Measurements from ENCODE around the gene ACTN3.
"Not testable (repeated sequence)": the region's sequence is repeated elsewhere in the genome, so short reads cannot be mapped to it uniquely, and the experiment has no call there.

ACTN3 gene

GRCh38 chr11:66593303-66593635, 46.6 kb downstream of the ACTN3 start:
- in situ Hi-C loops (cut with MboI; ENCODE audit: low sequenced_read_pairs): no loop called here

GRCh38 chr11:66593650-66594049, 46.9 kb downstream of the ACTN3 start:
- in situ Hi-C loops (cut with MboI; ENCODE audit: low sequenced_read_pairs): no loop called here

GRCh38 chr11:66595245-66595904, 48.7 kb downstream of the ACTN3 start:
- in situ Hi-C loops (cut with MboI; ENCODE audit: low sequenced_read_pairs): no loop called here

- in situ Hi-C loops (cut with MboI; ENCODE audit: low sequenced_read_pairs): no loop called here
These were observed 52.3 kb downstream of the ACTN3 start for GRCh38 chr11:66598993-66599392.

- in situ Hi-C loops (cut with MboI; ENCODE audit: low sequenced_read_pairs): no loop called here
These were observed 53.5 kb downstream of the ACTN3 start for GRCh38 chr11:66600219-66600618.

GRCh38 chr11:66600631-66601233, 54.0 kb downstream of the ACTN3 start:
- in situ Hi-C loops (cut with MboI; ENCODE audit: low sequenced_read_pairs): no loop called here

GRCh38 chr11:66603072-66603471, 56.4 kb downstream of the ACTN3 start:
- in situ Hi-C loops (cut with MboI; ENCODE audit: low sequenced_read_pairs): no loop called here

GRCh38 chr11:66604155-66604554, 57.5 kb downstream of the ACTN3 start:
- in situ Hi-C loops (cut with MboI; ENCODE audit: low sequenced_read_pairs): no loop called here

- in situ Hi-C loops (cut with MboI; ENCODE audit: low sequenced_read_pairs): not testable (repeated sequence)
These were observed 59.9 kb downstream of the ACTN3 start for GRCh38 chr11:66606608-66607007.

GRCh38 chr11:66607126-66607834, 60.6 kb downstream of the ACTN3 start:
- in situ Hi-C loops (cut with MboI; ENCODE audit: low sequenced_read_pairs): no loop called here

- in situ Hi-C loops (cut with MboI; ENCODE audit: low sequenced_read_pairs): no loop called here
These were observed 63.3 kb downstream of the ACTN3 start for GRCh38 chr11:66609721-66610617.

- in situ Hi-C loops (cut with MboI; ENCODE audit: low sequenced_read_pairs): no loop called here
These were observed 65.8 kb downstream of the ACTN3 start for GRCh38 chr11:66612458-66612857.
